Osteocyte (in vitro differentiated cells): ENCODE data around the gene ASIC4. TPM values are rescaled to one million over a fixed set of nuclear protein-coding genes. Genes with fewer than 3 reads are reported as not detected.

ENCODE experiments used
- DNase-seq: peaks from one replicate; pipeline ENCODE4 v3.0.0; 2021; ENCODE audit warnings: mixed read lengths; ENCODE audit not compliant: unreplicated experiment; ENCODE audit errors: extremely low spot score
- H3K27ac Mint-ChIP-seq: one replicate; pipeline ENCODE4 v1.8.0; 2021; ENCODE audit warnings: mild to moderate bottlenecking, mixed read lengths; ENCODE audit not compliant: unreplicated experiment
- H3K27me3 Mint-ChIP-seq: one replicate; pipeline ENCODE4 v1.8.0; 2021; ENCODE audit warnings: mixed read lengths; ENCODE audit not compliant: unreplicated experiment
- H3K36me3 Mint-ChIP-seq: one replicate; pipeline ENCODE4 v1.8.0; 2021; ENCODE audit warnings: mixed read lengths; ENCODE audit not compliant: unreplicated experiment
- H3K4me1 Mint-ChIP-seq: one replicate; pipeline ENCODE4 v1.8.0; 2021; ENCODE audit warnings: mixed read lengths; ENCODE audit not compliant: unreplicated experiment
- H3K4me3 Mint-ChIP-seq: one replicate; pipeline ENCODE4 v1.8.0; 2021; ENCODE audit warnings: mild to moderate bottlenecking, moderate library complexity, mixed read lengths; ENCODE audit not compliant: unreplicated experiment
- H3K9me3 Mint-ChIP-seq: one replicate; pipeline ENCODE4 v1.8.0; 2021; ENCODE audit warnings: mixed read lengths; ENCODE audit not compliant: unreplicated experiment
- total RNA-seq: library from RNA; stranded (reverse); gene quantifications from 2 replicates; pipeline ENCODE4 v1.2.1, GENCODE V29; 2021
- TF ChIP-seq, protein P1 (sequence below): fragments of 200-600 bp; sonication (generic); IDR thresholded peaks from 2 replicates; pipeline ENCODE4 v1.5.0; 2021; ENCODE audit warnings: antibody characterized with exemption, mild to moderate bottlenecking, moderate library complexity

The ASIC4 gene
- total RNA-seq, 1 donor from 2014 or later, result 0.11 TPM

DNA sequence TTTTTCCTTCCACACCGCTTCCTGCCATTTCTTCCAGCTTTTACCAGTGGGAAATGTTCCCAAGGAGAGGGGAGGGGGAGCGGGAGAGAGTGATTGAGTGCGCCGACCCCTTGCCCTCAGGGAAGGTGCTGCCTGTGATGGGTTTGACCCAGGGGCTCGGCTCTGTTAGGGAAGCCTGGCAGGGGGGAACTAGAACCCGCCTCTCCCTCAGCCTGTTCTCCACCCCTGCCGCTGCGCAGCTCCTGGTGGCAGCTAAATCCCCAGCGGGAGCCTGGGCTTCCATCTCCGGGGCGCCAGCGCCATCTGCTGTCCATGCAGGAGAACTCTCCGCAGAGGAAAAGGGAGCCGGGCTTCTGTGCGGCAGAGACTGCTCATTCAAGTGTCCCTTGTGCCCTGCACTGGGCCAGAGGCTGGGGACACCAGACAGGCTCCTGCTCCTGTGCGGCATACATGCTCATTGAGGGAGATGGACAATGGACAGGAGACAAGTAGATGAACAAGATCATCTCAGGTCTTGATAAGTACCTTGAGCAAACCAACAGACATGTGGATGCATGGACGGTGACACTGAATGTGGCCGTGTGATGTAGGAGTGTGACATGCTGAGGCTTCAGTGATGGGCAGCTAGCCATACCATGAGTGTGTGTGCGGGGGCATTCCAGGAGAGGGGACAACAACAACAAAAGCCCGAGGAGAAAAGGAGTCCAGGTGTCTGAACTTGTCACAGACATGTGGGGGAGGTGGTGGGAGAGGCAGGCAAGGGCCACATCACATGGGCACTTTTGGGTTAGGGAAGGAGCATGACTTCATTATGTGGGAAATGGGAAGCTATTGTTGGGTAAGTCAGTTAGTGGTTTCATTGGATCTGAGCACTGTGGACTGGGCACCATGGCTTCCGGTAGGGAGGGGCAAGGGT, 16.0 kb downstream of the ASIC4 start:
- H3K27me3 Mint-ChIP-seq, result peaks cover 48% of the 10 kb centered on the region
- H3K36me3 Mint-ChIP-seq, result no peaks in the 10 kb centered on the region
- H3K4me1 Mint-ChIP-seq, result peaks cover 8% of the 10 kb centered on the region
- no peaks in the 10 kb centered on the region for H3K9me3 Mint-ChIP-seq
- DNase-seq, result peak; percentile 96
- TF ChIP-seq, protein P1, sequence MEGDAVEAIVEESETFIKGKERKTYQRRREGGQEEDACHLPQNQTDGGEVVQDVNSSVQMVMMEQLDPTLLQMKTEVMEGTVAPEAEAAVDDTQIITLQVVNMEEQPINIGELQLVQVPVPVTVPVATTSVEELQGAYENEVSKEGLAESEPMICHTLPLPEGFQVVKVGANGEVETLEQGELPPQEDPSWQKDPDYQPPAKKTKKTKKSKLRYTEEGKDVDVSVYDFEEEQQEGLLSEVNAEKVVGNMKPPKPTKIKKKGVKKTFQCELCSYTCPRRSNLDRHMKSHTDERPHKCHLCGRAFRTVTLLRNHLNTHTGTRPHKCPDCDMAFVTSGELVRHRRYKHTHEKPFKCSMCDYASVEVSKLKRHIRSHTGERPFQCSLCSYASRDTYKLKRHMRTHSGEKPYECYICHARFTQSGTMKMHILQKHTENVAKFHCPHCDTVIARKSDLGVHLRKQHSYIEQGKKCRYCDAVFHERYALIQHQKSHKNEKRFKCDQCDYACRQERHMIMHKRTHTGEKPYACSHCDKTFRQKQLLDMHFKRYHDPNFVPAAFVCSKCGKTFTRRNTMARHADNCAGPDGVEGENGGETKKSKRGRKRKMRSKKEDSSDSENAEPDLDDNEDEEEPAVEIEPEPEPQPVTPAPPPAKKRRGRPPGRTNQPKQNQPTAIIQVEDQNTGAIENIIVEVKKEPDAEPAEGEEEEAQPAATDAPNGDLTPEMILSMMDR, result peak; percentile 97
- no peak overlapping the region for H3K27ac Mint-ChIP-seq
- H3K4me3 Mint-ChIP-seq, result peak overlapping the region; percentile 31

DNA sequence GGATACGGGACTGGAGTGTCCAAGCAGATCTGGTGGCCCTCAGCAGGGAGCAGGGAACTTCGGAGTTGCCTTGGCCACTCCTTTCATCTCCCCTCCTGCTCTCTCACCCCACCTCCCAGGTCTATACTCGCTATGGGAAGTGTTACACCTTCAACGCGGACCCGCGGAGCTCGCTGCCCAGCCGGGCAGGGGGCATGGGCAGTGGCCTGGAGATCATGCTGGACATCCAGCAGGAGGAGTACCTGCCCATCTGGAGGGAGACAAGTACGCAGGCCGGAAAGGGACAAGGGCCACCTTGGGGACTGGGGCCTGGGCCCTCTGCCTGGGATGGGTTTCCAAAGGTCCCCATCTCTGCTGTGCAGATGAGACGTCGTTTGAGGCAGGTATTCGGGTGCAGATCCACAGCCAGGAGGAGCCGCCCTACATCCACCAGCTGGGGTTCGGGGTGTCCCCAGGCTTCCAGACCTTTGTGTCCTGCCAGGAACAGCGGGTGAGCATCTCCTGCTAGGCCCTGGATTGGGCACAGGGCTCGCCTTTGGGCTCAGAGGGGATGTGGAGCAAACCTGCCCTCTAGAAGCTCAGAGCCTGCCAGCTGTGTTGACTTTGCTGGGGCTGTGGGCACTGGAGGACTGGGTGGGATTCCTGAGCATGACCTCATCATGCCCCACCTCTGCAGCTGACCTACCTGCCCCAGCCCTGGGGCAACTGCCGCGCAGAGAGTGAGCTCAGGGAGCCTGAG, 17.5 kb downstream of the ASIC4 start:
- Mint-ChIP-seq H3K27me3 (peaks cover 39% of the 10 kb centered on the region), H3K4me3 (no peak overlapping the region), H3K4me1 (peaks cover 5% of the 10 kb centered on the region), H3K9me3 (no peaks in the 10 kb centered on the region), H3K36me3 (no peaks in the 10 kb centered on the region), H3K27ac (no peak overlapping the region)
- TF ChIP-seq, protein P1, result no peak
- no peak for DNase-seq

DNA sequence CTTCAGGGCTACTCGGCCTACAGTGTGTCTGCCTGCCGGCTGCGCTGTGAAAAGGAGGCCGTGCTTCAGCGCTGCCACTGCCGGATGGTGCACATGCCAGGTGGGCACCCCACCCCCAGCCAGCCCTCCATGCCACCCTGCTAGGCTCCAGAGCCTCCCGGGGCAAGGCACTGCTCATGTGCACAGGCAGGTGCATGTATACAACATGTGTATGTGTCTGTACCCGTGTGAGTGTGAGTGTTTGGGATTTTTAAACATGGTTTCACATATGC, 18.0 kb downstream of the ASIC4 start:
- no peaks in the 10 kb centered on the region for H3K36me3 Mint-ChIP-seq
- DNase-seq, result no peak
- peaks cover 35% of the 10 kb centered on the region for H3K27me3 Mint-ChIP-seq
- H3K4me3 Mint-ChIP-seq, result no peak overlapping the region
- TF ChIP-seq, protein P1, result no peak
- no peak overlapping the region for H3K27ac Mint-ChIP-seq
- peaks cover 5% of the 10 kb centered on the region for H3K4me1 Mint-ChIP-seq
- no peaks in the 10 kb centered on the region for H3K9me3 Mint-ChIP-seq

DNA sequence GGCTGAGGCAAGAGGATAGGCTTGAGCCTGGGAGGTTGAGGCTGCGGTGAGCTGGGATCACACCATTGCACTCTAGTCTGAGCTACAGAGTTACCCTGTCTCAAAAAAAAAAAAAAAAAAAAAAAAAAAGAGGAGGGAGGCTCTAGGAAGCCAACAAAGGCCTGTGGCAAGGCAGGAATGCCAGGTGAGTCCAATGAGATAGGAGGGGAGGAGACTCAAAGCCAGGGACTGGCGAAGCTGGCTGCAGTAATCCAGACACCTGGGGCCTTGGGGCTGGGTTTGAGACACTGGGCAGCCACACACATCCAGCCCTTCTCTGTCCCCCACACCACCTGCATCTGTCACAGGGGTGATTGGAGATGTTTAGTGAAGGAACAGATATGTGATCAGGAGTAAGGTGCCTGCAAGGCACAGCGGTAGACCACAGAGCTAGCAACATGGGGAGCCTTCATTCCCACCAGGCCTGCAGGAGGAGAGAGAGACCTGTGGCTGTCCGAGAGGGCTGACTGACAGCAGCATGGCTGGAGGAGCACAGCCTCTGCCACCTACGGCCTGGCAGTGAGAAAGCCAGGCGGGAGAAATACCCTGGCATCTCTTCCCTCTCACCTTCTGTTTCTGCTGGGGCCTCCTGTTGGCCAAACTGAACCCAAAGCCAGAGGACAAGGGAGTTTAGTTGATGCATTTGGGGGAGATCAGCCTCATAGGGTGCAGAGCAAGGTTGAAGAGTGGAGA, 19.8 kb downstream of the ASIC4 start:
- Mint-ChIP-seq H3K4me3 (no peak overlapping the region), H3K36me3 (peaks cover 4% of the 10 kb centered on the region), H3K9me3 (no peaks in the 10 kb centered on the region)

More for the DNA sequence above, 19.8 kb downstream of the ASIC4 start:
- H3K4me1 Mint-ChIP-seq, result peaks cover 18% of the 10 kb centered on the region
- TF ChIP-seq, protein P1, result no peak
- no peak overlapping the region for H3K27ac Mint-ChIP-seq
- no peak for DNase-seq
- peaks cover 21% of the 10 kb centered on the region for H3K27me3 Mint-ChIP-seq
